HG02798 (cell line): ENCODE measurements around the gene CCP110.

Source experiments
- ATAC-seq: cut with Tn5 transposase; IDR thresholded peaks from one replicate; pipeline ENCODE4 v1.9.1; 2021; ENCODE audit warnings: mild to moderate bottlenecking; ENCODE audit not compliant: unreplicated experiment, poor library complexity

CCP110 gene

GRCh38 chr16:19505600-19506303 is 18.0 kb upstream of the CCP110 start:
- ATAC-seq: no peak

- ATAC-seq: no peak
Measured at GRCh38 chr16:19506965-19507364, 16.8 kb upstream of the CCP110 start.

GRCh38 chr16:19507867-19508266 is 15.9 kb upstream of the CCP110 start:
- ATAC-seq: no peak

- no peak for ATAC-seq
Measured at GRCh38 chr16:19512297-19512696, 11.4 kb upstream of the CCP110 start.

GRCh38 chr16:19513377-19514053 is 10.2 kb upstream of the CCP110 start:
- ATAC-seq: no peak

GRCh38 chr16:19515757-19516156 is 8.0 kb upstream of the CCP110 start:
- ATAC-seq: no peak

GRCh38 chr16:19517424-19518089 is 6.2 kb upstream of the CCP110 start:
- no peak for ATAC-seq

GRCh38 chr16:19518388-19518787 is 5.4 kb upstream of the CCP110 start:
- ATAC-seq: no peak

- no peak for ATAC-seq
Measured at GRCh38 chr16:19520861-19521331, 2.8 kb upstream of the CCP110 start.

- ATAC-seq: peak; percentile 83
Measured at GRCh38 chr16:19521471-19522396, 2.0 kb upstream of the CCP110 start, which contains the start of gene GDE1. Gene GDE1 (minus strand): TSS chr16:19522098. CDS start chr16:19521964, 134 bp downstream.

- ATAC-seq: no peak
Measured at GRCh38 chr16:19522397-19522732, 1.4 kb upstream of the CCP110 start.

GRCh38 chr16:19522760-19523159 is 982 bp upstream of the CCP110 start:
- no peak for ATAC-seq

- ATAC-seq: no peak
Measured at GRCh38 chr16:19523184-19523558, 571 bp upstream of the CCP110 start.

- ATAC-seq: no peak
Measured at GRCh38 chr16:19524356-19524615, 544 bp downstream of the CCP110 start.

- no peak for ATAC-seq
Measured at GRCh38 chr16:19524616-19525384, 1.1 kb downstream of the CCP110 start.

- no peak for ATAC-seq
Measured at GRCh38 chr16:19525385-19525723, 1.6 kb downstream of the CCP110 start.

GRCh38 chr16:19527161-19527560 is 3.4 kb downstream of the CCP110 start:
- ATAC-seq: no peak

GRCh38 chr16:19528666-19529065 is 4.9 kb downstream of the CCP110 start:
- ATAC-seq: no peak

- ATAC-seq: no peak
Measured at GRCh38 chr16:19532601-19533000, 8.9 kb downstream of the CCP110 start.
